Memory B cell (primary cell): ENCODE results near the gene NDE1.
A peak's percentile ranks its signal among the peaks of the same experiment; 100 is the strongest.
"Not testable (repeated sequence)": the region's sequence is repeated elsewhere in the genome, so short reads cannot be mapped to it uniquely, and the experiment has no call there.

ENCODE experiments used
- ATAC-seq: fragments of 150-1000 bp; cut with Tn5 transposase; 2 replicates; pipeline ENCODE4 v1.10.0; 2021; ENCODE audit warnings: low read depth, mild to moderate bottlenecking, moderate library complexity
- DNase-seq, 2 donors: peaks; one replicate each; pipeline ENCODE4 v3.0.0; 2022; ENCODE audit warnings: low spot score in 2 of 2
- H3K27ac Mint-ChIP-seq: one replicate; pipeline ENCODE4 v1.8.0; 2022; ENCODE audit warnings: mild to moderate bottlenecking, moderate library complexity, mixed read lengths
- H3K27me3 Mint-ChIP-seq: one replicate; pipeline ENCODE4 v1.8.0; 2022; ENCODE audit warnings: mixed read lengths
- H3K36me3 Mint-ChIP-seq: one replicate; pipeline ENCODE4 v1.8.0; 2022; ENCODE audit warnings: mild to moderate bottlenecking, mixed read lengths
- H3K4me1 Mint-ChIP-seq: one replicate; pipeline ENCODE4 v1.8.0; 2022; ENCODE audit warnings: mixed read lengths
- H3K4me3 Mint-ChIP-seq: one replicate; pipeline ENCODE4 v1.8.0; 2022; ENCODE audit warnings: mild to moderate bottlenecking, moderate library complexity, mixed read lengths
- H3K9me3 Mint-ChIP-seq: one replicate; pipeline ENCODE4 v1.8.0; 2022; ENCODE audit warnings: mixed read lengths

Gene NDE1

DNA sequence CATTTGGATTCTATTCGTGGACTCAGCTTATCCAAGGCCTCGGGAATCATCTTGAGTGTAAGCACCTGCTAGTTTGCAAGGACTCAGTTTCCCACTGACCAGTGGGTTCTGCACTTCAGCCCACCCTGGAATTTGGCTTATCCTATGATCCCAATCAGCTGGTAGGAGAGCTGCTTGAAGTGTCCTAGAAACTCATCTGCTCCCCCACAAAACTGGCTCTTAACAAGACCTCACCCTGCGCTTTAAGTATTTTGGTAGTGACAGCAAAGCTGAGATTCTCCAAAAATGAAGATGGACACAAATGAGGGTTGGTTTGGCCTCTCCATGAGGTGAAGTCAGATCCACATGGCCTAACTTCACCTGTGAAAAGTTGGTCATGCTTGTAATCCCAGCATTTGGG is 57.3 kb downstream of the NDE1 start:
- Mint-ChIP-seq H3K27me3 (no peaks in the 10 kb centered on the region), H3K9me3 (no peaks in the 10 kb centered on the region), H3K4me1 (peaks cover 5% of the 10 kb centered on the region), H3K36me3 (peaks cover 5% of the 10 kb centered on the region), H3K4me3 (no peak overlapping the region), H3K27ac (no peak overlapping the region)
- DNase-seq (no peak), ATAC-seq (no peak)

DNA sequence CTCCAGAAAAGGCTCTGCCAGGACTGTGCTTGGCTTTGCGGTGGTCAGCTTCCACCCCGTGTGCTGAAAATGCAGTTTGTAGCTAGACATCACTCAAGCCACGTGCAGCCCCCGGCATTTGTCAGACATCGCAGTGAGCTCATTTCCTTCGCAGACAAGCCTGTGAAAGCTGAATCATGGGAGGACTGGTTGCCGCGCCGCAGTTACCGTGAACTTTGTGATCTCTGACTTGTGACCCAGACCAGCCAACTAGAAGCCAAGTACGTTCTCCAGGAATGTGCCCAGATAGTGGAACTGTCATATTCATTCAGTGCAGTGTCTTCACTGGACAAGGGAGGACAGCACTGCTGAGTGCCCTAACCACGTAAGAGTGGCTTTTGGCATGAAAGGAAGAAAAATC is 58.1 kb downstream of the NDE1 start:
- Mint-ChIP-seq H3K4me3 (no peak overlapping the region), H3K27ac (no peak overlapping the region), H3K4me1 (peaks cover 7% of the 10 kb centered on the region), H3K9me3 (no peaks in the 10 kb centered on the region), H3K27me3 (no peaks in the 10 kb centered on the region), H3K36me3 (peaks cover 5% of the 10 kb centered on the region)
- DNase-seq (no peak), ATAC-seq (no peak)

DNA sequence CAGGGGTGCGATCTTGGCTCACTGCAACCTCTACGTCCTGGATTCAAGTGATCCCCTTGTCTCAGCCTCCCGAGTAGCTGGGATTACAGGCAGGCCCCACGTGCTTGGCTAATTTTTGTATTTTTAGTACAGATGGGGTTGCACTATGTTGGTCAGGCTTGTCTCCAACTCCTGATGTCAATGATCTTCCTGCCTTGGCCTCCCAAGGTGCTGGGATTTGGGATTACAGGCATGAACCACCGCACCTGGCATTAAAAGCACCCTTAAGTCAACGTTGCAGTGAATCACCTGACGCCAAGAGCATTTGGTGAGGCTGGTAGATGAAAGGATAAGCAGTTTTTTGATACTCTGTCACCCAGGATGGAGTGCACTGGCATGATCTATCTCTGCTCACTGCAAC is 59.0 kb downstream of the NDE1 start:
- H3K27me3 Mint-ChIP-seq = no peaks in the 10 kb centered on the region
- no peak overlapping the region for H3K27ac Mint-ChIP-seq
- H3K9me3 Mint-ChIP-seq = no peaks in the 10 kb centered on the region
- peaks cover 13% of the 10 kb centered on the region for H3K36me3 Mint-ChIP-seq
- H3K4me1 Mint-ChIP-seq = peaks cover 12% of the 10 kb centered on the region
- ATAC-seq = no peak
- H3K4me3 Mint-ChIP-seq = no peak overlapping the region
- no peak for DNase-seq

DNA sequence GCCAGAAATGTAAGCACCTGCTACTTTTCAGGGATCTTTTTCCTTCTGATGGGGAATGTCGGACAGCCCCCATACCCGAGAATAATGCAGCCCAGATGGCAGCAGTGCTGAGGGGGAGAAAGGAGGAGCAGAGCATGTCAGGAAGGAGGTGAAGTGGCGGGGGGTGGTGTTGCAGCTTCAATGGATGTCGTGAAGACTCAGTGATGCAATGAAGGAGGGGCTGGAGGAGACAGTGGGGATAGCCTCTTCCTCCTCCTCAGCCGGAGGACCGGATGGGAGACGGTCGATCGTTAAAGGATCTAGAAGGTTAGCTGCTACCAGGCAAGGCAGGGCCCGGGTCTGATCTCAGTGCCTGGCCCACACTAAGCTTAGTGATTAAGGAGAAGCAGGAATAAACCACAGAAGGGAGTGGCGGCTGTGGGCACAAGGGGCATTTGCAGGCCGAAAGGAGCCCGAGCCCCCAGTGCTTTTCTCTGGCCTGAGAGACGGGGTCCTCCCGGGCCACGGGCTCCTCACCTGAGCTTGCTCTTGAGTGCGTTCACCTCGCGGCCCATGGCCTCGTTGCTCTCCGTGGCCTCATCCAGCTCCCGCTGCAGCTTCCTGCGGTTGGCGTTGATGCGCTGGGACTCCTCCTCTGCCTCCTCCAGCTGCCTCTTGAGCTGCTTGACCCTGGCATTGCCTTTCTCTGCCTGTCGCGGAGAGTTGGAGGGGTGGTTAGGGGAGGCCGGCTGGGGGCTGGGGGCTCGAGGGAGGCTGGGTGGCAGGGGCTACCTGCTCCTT is 64.5 kb downstream of the NDE1 start:
- no peak for ATAC-seq
- Mint-ChIP-seq H3K36me3 (peaks cover 29% of the 10 kb centered on the region), H3K27ac (peak overlapping the region; percentile 36), H3K9me3 (no peaks in the 10 kb centered on the region), H3K4me3 (no peak overlapping the region), H3K27me3 (no peaks in the 10 kb centered on the region), H3K4me1 (peaks cover 10% of the 10 kb centered on the region)
- DNase-seq = no peak

DNA sequence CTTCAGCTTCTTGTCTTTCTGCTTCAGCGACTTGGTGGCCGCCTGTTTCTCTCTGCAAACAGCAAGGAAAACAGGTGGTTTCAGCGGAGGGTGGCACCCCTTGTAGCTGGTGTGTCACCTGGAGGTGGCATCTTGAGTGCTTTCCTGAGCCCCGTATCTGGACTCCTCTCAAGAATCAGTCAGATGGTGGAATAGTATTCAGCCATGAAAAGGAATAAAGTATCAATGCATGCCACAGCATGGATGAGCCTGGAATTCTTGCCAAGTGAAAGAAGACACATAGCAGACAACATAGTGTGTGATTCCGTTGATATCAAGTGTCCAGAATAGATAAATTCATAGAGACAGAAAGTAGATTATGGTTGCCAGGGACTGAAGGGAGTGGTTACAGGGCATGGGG is 65.2 kb downstream of the NDE1 start:
- Mint-ChIP-seq H3K4me1 (peaks cover 10% of the 10 kb centered on the region), H3K36me3 (peaks cover 29% of the 10 kb centered on the region), H3K27me3 (no peaks in the 10 kb centered on the region), H3K9me3 (no peaks in the 10 kb centered on the region), H3K4me3 (no peak overlapping the region), H3K27ac (no peak overlapping the region)
- DNase-seq (no peak), ATAC-seq (no peak)

DNA sequence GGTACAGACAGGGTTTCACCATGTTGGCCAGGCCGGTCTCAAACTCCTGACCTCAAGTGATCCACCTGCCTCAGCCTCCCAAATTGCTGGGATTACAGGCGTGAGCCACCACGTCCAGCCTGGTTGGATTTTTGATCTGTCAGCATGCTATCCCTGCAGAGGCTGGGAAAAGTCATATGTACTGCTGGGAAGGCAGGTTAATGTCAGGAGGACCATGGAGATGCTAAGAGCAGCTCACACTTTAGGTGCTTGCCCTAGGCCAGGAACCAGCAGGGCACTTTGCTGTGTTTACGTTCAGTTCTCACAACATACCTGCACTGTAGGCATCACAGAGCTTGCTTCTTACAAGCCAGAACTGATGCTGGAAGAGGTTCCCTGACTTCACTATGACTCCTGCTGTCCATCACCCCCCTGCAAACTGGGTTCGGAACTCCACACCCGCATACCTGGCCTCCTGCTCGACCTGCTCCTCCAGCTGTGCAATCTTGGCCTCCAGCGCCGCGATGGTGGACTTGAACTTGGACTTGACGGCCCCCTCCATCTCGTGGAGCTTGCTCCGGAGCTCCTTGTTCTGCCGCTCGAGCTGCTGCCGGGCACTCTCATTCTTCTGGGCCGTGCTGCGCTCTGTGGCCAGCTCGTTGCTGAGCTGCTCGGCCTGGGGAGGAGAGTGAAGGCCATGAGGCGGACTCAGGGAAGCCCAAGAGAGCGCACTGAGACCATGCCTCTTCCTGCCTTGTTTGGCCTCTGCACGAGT is 66.8 kb downstream of the NDE1 start:
- Mint-ChIP-seq H3K27ac (peak overlapping the region; percentile 35), H3K27me3 (no peaks in the 10 kb centered on the region), H3K4me1 (peaks cover 10% of the 10 kb centered on the region), H3K9me3 (no peaks in the 10 kb centered on the region), H3K36me3 (peaks cover 35% of the 10 kb centered on the region), H3K4me3 (no peak overlapping the region)
- DNase-seq (no peak), ATAC-seq (no peak)

DNA sequence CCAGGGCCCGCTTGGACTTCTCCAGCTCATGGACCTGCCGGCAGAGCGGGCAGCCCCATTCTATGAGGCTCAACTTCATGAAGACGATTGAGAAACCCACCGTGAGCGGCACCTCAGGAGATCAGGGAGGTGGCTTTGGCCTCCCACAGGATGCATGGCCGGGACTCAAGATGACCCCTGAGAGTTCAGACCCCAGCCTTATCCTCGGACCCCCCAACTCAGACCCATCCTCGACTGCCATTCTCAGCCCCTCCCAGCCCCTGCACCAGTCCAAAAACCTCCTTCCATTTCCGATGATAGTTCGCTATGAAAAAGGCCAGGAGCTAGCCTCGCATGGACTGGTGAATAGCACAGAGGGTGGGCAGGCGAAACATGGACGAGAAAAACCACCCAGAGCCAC is 71.0 kb downstream of the NDE1 start:
- H3K36me3 Mint-ChIP-seq = peaks cover 34% of the 10 kb centered on the region
- H3K27ac Mint-ChIP-seq = no peak overlapping the region
- peaks cover 2% of the 10 kb centered on the region for H3K9me3 Mint-ChIP-seq
- no peaks in the 10 kb centered on the region for H3K27me3 Mint-ChIP-seq
- ATAC-seq (no peak), DNase-seq (no peak)
- no peak overlapping the region for H3K4me3 Mint-ChIP-seq
- no peaks in the 10 kb centered on the region for H3K4me1 Mint-ChIP-seq

DNA sequence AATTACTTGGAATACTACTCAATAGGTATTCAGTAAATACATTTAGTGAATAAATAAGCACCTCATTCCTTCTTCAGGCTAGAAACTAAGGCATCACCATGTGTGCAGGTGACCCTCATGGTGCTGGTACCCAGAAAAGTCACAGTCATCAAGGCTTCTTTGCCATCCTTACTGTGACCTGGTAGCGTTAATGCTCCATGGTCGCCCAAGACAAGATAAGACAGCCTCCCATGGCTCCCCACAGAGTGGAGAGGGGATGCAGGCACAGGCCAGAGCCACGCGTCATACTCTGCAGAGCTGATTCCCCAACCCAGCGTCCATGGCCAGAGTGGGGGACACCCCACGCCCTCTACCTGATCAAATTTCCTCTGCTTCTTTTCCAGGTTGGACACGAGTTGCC is 73.8 kb downstream of the NDE1 start:
- DNase-seq (no peak), ATAC-seq (no peak)
- no peak overlapping the region for H3K27ac Mint-ChIP-seq
- no peak overlapping the region for H3K4me3 Mint-ChIP-seq
- peaks cover 34% of the 10 kb centered on the region for H3K36me3 Mint-ChIP-seq
- peaks cover 3% of the 10 kb centered on the region for H3K9me3 Mint-ChIP-seq
- H3K27me3 Mint-ChIP-seq = no peaks in the 10 kb centered on the region
- no peaks in the 10 kb centered on the region for H3K4me1 Mint-ChIP-seq

DNA sequence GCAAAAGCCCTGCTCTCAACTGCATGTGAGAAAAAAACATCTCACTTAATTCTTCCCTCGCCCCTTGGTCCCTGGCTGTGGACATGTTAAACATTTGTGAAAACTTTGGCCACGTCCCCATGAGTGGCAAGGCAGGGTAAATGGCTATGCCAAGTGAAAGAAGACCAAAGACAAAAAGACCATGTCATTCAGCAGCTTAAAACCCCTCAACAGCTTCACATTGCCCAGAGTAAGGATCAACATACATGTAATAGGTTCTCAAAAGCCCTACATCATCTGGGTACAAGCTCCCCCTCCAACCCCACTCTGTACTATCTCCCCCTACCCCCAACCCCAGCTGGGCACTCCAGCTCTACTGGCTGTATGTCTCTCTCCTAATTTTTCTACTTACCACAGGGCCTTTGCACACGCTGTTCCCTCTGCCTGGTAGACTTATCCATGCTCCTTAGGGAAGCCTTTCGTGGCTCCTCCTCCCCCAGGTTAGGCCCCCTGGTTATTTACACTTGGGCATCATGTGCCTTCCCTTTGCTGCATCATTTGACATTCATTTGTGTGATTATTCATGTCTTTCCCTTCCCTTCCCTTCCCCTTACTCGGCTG is 75.7 kb downstream of the NDE1 start:
- peaks cover 33% of the 10 kb centered on the region for H3K36me3 Mint-ChIP-seq
- H3K9me3 Mint-ChIP-seq = peaks cover 3% of the 10 kb centered on the region
- H3K27ac Mint-ChIP-seq = peak overlapping the region; percentile 12
- no peak overlapping the region for H3K4me3 Mint-ChIP-seq
- H3K27me3 Mint-ChIP-seq = no peaks in the 10 kb centered on the region
- DNase-seq (no peak), ATAC-seq (no peak)
- H3K4me1 Mint-ChIP-seq = no peaks in the 10 kb centered on the region

DNA sequence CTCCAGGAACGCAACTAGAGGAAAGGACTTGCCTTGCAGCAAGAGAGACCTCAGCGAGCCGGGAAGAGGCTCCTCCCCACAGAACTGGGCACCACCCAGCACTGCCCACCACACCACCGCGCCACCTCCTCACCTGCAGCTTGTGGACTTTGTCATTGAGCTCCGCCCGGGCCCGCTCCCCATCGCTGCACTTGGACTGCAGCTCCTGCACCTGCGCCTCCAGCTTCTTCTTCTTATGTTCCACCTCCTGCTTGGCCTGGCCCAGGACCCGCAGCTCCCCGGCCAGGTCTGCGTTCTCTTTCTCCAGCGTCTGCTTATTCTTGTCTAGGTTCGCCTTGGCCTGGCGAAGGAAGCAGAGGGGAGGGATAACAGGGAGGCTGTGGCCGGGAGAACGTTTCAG is 76.7 kb downstream of the NDE1 start:
- Mint-ChIP-seq H3K9me3 (peaks cover 3% of the 10 kb centered on the region), H3K36me3 (peaks cover 28% of the 10 kb centered on the region), H3K27ac (no peak overlapping the region), H3K4me3 (no peak overlapping the region), H3K27me3 (no peaks in the 10 kb centered on the region), H3K4me1 (no peaks in the 10 kb centered on the region)
- ATAC-seq (no peak), DNase-seq (no peak)

DNA sequence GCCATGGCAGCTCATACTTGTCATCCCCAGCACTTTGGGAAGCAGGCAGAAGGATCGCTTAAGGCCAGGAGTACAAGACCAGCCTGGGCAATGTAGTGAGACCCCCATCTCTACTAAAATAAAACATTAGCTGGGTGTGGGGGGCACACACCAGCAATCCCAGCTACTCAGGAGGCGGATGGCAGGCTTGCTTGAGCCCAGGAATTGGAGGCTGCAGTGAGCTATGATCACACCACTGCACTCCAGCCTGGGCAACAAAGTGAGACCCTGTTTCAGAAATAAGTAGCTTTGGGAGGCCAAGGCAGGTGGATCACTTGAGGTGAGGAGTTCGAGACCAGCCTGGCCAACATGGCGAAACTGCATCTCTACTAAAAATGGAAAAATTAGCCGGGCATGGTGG is 77.7 kb downstream of the NDE1 start:
- not testable (repeated sequence) for H3K27me3 Mint-ChIP-seq, H3K4me1 Mint-ChIP-seq, H3K9me3 Mint-ChIP-seq, H3K27ac Mint-ChIP-seq, ATAC-seq, H3K4me3 Mint-ChIP-seq, DNase-seq
- peaks cover 25% of the 10 kb centered on the region for H3K36me3 Mint-ChIP-seq

DNA sequence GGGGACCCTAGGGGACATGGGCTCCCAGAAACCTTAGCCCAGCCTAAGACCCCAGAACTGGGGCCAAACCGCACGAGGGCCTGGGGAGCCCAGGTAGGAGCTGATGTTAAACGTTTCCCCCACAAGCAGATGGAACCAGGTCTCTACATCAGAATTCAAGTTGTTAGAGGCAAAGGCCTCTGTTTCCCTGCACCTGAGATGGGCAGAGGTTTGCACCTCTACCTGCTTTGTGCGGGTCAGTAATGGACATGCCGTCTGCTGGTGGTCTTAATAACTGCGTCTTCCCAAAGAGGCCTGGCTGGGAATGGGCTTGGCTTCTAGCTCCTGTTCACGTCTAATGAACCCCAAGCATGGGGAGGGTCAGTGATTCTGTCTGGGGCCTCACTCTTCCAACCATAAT is 79.1 kb downstream of the NDE1 start:
- Mint-ChIP-seq H3K27me3 (no peaks in the 10 kb centered on the region), H3K4me1 (no peaks in the 10 kb centered on the region), H3K4me3 (no peak overlapping the region), H3K36me3 (peaks cover 26% of the 10 kb centered on the region), H3K27ac (no peak overlapping the region), H3K9me3 (peaks cover 3% of the 10 kb centered on the region)
- ATAC-seq = no peak
- no peak for DNase-seq

DNA sequence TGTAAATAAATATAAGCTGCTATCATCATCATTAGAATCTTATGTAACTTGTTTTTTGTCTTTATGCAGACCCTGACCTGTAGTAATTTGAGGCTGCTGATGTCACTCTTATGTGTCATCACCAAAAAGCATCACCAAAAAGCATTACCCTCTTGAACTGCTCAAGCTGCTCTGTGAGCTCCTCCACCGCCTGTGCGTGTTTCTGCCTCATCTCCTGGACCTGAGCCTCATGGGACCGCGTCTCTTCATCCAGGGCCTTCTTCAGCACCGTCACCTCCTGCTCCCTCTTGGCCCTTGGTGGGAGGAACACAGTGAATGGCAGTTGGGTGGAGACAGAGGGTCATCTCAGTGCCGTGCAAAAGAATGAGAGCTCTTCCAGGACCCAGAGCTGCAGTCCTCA is 82.4 kb downstream of the NDE1 start:
- no peaks in the 10 kb centered on the region for H3K9me3 Mint-ChIP-seq
- H3K4me1 Mint-ChIP-seq = no peaks in the 10 kb centered on the region
- DNase-seq (no peak), ATAC-seq (no peak)
- no peaks in the 10 kb centered on the region for H3K27me3 Mint-ChIP-seq
- no peak overlapping the region for H3K27ac Mint-ChIP-seq
- H3K36me3 Mint-ChIP-seq = peaks cover 18% of the 10 kb centered on the region
- no peak overlapping the region for H3K4me3 Mint-ChIP-seq

DNA sequence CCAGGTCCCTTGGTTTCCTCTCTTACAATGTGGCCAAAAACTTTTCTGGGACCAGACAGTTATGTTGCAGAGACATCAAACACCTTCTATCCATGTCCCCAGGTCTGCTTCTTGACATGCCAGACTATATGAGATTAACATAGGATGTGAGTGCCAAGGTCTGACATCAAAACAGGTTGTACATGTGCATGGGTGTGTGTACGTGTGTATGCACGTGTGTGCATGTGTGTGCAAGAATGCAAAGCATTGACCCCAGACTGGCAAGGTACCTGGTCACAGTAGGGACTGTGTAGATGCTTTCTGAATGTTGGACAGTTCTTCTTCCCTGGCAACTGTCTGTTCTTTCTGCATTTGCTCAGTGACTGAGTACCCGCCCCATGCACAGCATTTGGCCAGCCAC is 85.6 kb downstream of the NDE1 start:
- Mint-ChIP-seq H3K4me1 (no peaks in the 10 kb centered on the region), H3K4me3 (no peak overlapping the region), H3K27me3 (no peaks in the 10 kb centered on the region), H3K27ac (peak overlapping the region; percentile 64), H3K9me3 (no peaks in the 10 kb centered on the region), H3K36me3 (peaks cover 21% of the 10 kb centered on the region)
- no peak for DNase-seq
- no peak for ATAC-seq
